ENCODE measurements around the gene KIF1A. TPM values are rescaled to one million over a fixed set of nuclear protein-coding genes. Genes with fewer than 3 reads are reported as not detected.

Gene KIF1A
- total RNA-seq, 1 donor from 2014 or later = 0.37 TPM

- H3K4me3 Mint-ChIP-seq = no peak overlapping the region
- DNase-seq = no peak
- H3K9me3 Mint-ChIP-seq = no peaks in the 10 kb centered on the region
- H3K4me1 Mint-ChIP-seq = peaks cover 2% of the 10 kb centered on the region
- intact Hi-C loops (cut with micrococcal nuclease) = loop anchor here (5.0 kb wide), 1 partner anchor 1048 kb away; no protein-coding TSS in a partner anchor
- peaks cover 17% of the 10 kb centered on the region for H3K27me3 Mint-ChIP-seq
- H3K27ac Mint-ChIP-seq = no peak overlapping the region
- no peaks in the 10 kb centered on the region for H3K36me3 Mint-ChIP-seq (ENCODE audit: low read depth)
Measured at GRCh38 chr2:240834377-240834975, 14.5 kb upstream of the KIF1A start.

- peaks cover 2% of the 10 kb centered on the region for H3K4me1 Mint-ChIP-seq
- H3K9me3 Mint-ChIP-seq = no peaks in the 10 kb centered on the region
- H3K27me3 Mint-ChIP-seq = peaks cover 21% of the 10 kb centered on the region
- H3K36me3 Mint-ChIP-seq (ENCODE audit: low read depth) = no peaks in the 10 kb centered on the region
- DNase-seq = no peak
- no peak overlapping the region for H3K4me3 Mint-ChIP-seq
- intact Hi-C loops (cut with micrococcal nuclease) = loop anchor here (2.0 to 5.0 kb wide), 2 partner anchors 521 to 1048 kb away; no protein-coding TSS in a partner anchor
- H3K27ac Mint-ChIP-seq = no peak overlapping the region
Measured at GRCh38 chr2:240833724-240834285, 13.8 kb upstream of the KIF1A start.

- Mint-ChIP-seq H3K4me3 (no peak overlapping the region), H3K36me3 (ENCODE audit: low read depth) (no peaks in the 10 kb centered on the region), H3K9me3 (no peaks in the 10 kb centered on the region), H3K27ac (no peak overlapping the region), H3K4me1 (peaks cover 2% of the 10 kb centered on the region), H3K27me3 (peaks cover 23% of the 10 kb centered on the region)
- intact Hi-C loops (cut with micrococcal nuclease) = loop anchor here (1.0 to 5.0 kb wide), 3 partner anchors 272 to 1049 kb away; no protein-coding TSS in a partner anchor
- DNase-seq = no peak
Measured at GRCh38 chr2:240832921-240833494, 13.0 kb upstream of the KIF1A start.

GRCh38 chr2:240832205-240832727, 12.2 kb upstream of the KIF1A start:
- intact Hi-C loops (cut with micrococcal nuclease) = loop anchor here (1.0 to 5.0 kb wide), 3 partner anchors 271 to 1050 kb away; no protein-coding TSS in a partner anchor
- no peaks in the 10 kb centered on the region for H3K36me3 Mint-ChIP-seq (ENCODE audit: low read depth)
- H3K27me3 Mint-ChIP-seq = peaks cover 23% of the 10 kb centered on the region
- DNase-seq = peak; percentile 99
- no peak overlapping the region for H3K27ac Mint-ChIP-seq
- H3K9me3 Mint-ChIP-seq = no peaks in the 10 kb centered on the region
- H3K4me3 Mint-ChIP-seq = peak overlapping the region; percentile 77
- peaks cover 2% of the 10 kb centered on the region for H3K4me1 Mint-ChIP-seq

- intact Hi-C loops (cut with micrococcal nuclease) = loop anchor here (1.0 to 5.0 kb wide), 3 partner anchors 270 to 1051 kb away; no protein-coding TSS in a partner anchor
- H3K27ac Mint-ChIP-seq = no peak overlapping the region
Measured at GRCh38 chr2:240831594-240832204, 11.7 kb upstream of the KIF1A start.

GRCh38 chr2:240825476-240825875, 5.5 kb upstream of the KIF1A start:
- H3K9me3 Mint-ChIP-seq = no peaks in the 10 kb centered on the region
- H3K27ac Mint-ChIP-seq = no peak overlapping the region
- H3K27me3 Mint-ChIP-seq = peaks cover 72% of the 10 kb centered on the region
- H3K4me3 Mint-ChIP-seq = no peak overlapping the region
- intact Hi-C loops (cut with micrococcal nuclease) = no loop called here
- DNase-seq = no peak
- H3K4me1 Mint-ChIP-seq = peaks cover 5% of the 10 kb centered on the region
- no peaks in the 10 kb centered on the region for H3K36me3 Mint-ChIP-seq (ENCODE audit: low read depth)

More at GRCh38 chr2:240831594-240832204, 11.7 kb upstream of the KIF1A start:
- Mint-ChIP-seq H3K36me3 (ENCODE audit: low read depth) (no peaks in the 10 kb centered on the region), H3K4me3 (peak overlapping the region; percentile 77), H3K9me3 (no peaks in the 10 kb centered on the region), H3K27me3 (peaks cover 23% of the 10 kb centered on the region), H3K4me1 (peaks cover 2% of the 10 kb centered on the region)
- DNase-seq = peak; percentile 65

- intact Hi-C loops (cut with micrococcal nuclease) = no loop called here
- Mint-ChIP-seq H3K36me3 (ENCODE audit: low read depth) (no peaks in the 10 kb centered on the region), H3K4me3 (no peak overlapping the region), H3K4me1 (peaks cover 5% of the 10 kb centered on the region), H3K9me3 (no peaks in the 10 kb centered on the region), H3K27ac (no peak overlapping the region), H3K27me3 (peaks cover 61% of the 10 kb centered on the region)
- no peak for DNase-seq
Measured at GRCh38 chr2:240823449-240824336, 3.7 kb upstream of the KIF1A start.

GRCh38 chr2:240822280-240822847, 2.3 kb upstream of the KIF1A start:
- H3K27ac Mint-ChIP-seq = no peak overlapping the region
- DNase-seq = no peak
- H3K36me3 Mint-ChIP-seq (ENCODE audit: low read depth) = no peaks in the 10 kb centered on the region
- peaks cover 5% of the 10 kb centered on the region for H3K4me1 Mint-ChIP-seq
- peaks cover 64% of the 10 kb centered on the region for H3K27me3 Mint-ChIP-seq
- H3K9me3 Mint-ChIP-seq = no peaks in the 10 kb centered on the region
- intact Hi-C loops (cut with micrococcal nuclease) = no loop called here
- no peak overlapping the region for H3K4me3 Mint-ChIP-seq

GRCh38 chr2:240821429-240821778, 1.4 kb upstream of the KIF1A start:
- Mint-ChIP-seq H3K4me1 (peaks cover 5% of the 10 kb centered on the region), H3K27ac (no peak overlapping the region), H3K36me3 (ENCODE audit: low read depth) (no peaks in the 10 kb centered on the region), H3K4me3 (peak overlapping the region; percentile 41), H3K9me3 (no peaks in the 10 kb centered on the region), H3K27me3 (peaks cover 61% of the 10 kb centered on the region)
- intact Hi-C loops (cut with micrococcal nuclease) = no loop called here
- DNase-seq = no peak

- peaks cover 60% of the 10 kb centered on the region for H3K27me3 Mint-ChIP-seq
- peaks cover 5% of the 10 kb centered on the region for H3K4me1 Mint-ChIP-seq
- DNase-seq = no peak
- no peaks in the 10 kb centered on the region for H3K9me3 Mint-ChIP-seq
- no peak overlapping the region for H3K27ac Mint-ChIP-seq
- no peaks in the 10 kb centered on the region for H3K36me3 Mint-ChIP-seq (ENCODE audit: low read depth)
- intact Hi-C loops (cut with micrococcal nuclease) = no loop called here
- H3K4me3 Mint-ChIP-seq = peak overlapping the region; percentile 56
Measured at GRCh38 chr2:240820607-240821428, 799 bp upstream of the KIF1A start.

- H3K27ac Mint-ChIP-seq = no peak overlapping the region
- no peaks in the 10 kb centered on the region for H3K36me3 Mint-ChIP-seq (ENCODE audit: low read depth)
- intact Hi-C loops (cut with micrococcal nuclease) = no loop called here
- H3K9me3 Mint-ChIP-seq = peaks cover 1% of the 10 kb centered on the region
- H3K4me1 Mint-ChIP-seq = peaks cover 5% of the 10 kb centered on the region
- H3K27me3 Mint-ChIP-seq = peaks cover 45% of the 10 kb centered on the region
- no peak overlapping the region for H3K4me3 Mint-ChIP-seq
- DNase-seq = no peak
Measured at GRCh38 chr2:240819126-240819857, 727 bp downstream of the KIF1A start.

All from activated CD4-positive, alpha-beta T cell treated with anti-CD3 and anti-CD28 coated beads, Interleukin-2, amount 10 ng/mL, durations not matched to agents 24 days and 14 days (primary cell).